ENCODE measurements around the gene TSHZ3. TPM values are rescaled to one million over a fixed set of nuclear protein-coding genes. Genes with fewer than 3 reads are reported as not detected.

Gene TSHZ3
- total RNA-seq, 1 donor from 2014 or later = 82.5 TPM

DNA sequence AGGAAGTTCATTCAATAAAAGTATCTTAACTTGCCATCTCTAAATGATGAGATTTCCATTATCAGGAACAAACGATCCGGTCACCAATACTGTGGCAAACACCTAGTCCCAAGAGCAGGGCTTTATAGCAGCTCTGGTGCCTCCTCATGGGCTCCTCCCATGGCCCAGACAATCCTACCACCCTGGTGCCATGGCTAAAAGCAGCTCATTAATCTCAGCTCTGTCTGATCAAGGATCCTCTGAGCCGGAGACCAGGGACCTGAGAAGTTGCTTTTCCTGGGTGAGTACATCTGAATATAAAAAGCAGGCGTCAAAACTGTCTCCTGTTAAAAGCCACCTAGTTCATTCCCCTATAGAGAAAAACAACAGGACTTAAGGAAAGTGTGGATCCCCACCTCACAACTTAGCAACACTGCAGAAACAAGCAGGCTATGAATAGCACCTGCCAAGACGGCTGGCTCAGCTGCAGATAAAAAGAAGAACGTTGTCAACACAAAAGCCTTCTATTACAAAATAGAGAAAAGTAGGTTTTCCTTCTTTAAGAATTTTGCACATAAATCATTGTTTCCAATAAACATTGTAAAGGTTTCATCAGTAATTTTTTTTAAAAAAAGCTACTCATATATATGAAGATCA lies 30.3 kb downstream of the TSHZ3 start:
- Mint-ChIP-seq H3K9me3 (no peaks in the 10 kb centered on the region), H3K27ac (peak overlapping the region; percentile 14), H3K4me3 (no peak overlapping the region), H3K4me1 (peaks cover 43% of the 10 kb centered on the region), H3K36me3 (peaks cover 23% of the 10 kb centered on the region), H3K27me3 (ENCODE audit: low read depth) (no peaks in the 10 kb centered on the region)
- no peak for DNase-seq (ENCODE audit: low spot score in 2 of 2, unreplicated experiment in 2 of 2)
- TF ChIP-seq, protein P1, sequence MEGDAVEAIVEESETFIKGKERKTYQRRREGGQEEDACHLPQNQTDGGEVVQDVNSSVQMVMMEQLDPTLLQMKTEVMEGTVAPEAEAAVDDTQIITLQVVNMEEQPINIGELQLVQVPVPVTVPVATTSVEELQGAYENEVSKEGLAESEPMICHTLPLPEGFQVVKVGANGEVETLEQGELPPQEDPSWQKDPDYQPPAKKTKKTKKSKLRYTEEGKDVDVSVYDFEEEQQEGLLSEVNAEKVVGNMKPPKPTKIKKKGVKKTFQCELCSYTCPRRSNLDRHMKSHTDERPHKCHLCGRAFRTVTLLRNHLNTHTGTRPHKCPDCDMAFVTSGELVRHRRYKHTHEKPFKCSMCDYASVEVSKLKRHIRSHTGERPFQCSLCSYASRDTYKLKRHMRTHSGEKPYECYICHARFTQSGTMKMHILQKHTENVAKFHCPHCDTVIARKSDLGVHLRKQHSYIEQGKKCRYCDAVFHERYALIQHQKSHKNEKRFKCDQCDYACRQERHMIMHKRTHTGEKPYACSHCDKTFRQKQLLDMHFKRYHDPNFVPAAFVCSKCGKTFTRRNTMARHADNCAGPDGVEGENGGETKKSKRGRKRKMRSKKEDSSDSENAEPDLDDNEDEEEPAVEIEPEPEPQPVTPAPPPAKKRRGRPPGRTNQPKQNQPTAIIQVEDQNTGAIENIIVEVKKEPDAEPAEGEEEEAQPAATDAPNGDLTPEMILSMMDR (IDR thresholded peaks at IDR 0.05; ENCODE audit: unreplicated experiment) = no peak

DNA sequence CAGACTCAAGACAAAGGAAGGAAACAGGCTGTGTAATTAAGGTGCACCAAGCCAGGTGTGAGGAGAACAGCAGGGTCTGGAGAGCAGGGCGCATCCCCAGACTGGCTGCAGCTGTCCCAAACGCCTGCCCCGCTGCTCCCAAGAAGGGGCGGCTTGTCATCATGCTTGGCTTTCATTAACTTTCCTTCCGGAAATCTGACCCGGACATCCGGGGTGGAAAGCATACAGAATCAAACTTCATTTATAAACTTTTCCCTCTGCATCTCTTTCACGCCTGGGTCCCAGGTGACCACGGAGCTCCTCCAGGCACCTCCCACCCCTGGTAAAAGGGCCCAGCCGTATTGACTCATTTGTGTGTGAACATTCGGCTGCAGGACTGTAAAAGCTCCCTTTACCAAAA lies 31.7 kb downstream of the TSHZ3 start:
- TF ChIP-seq, protein P1 (IDR thresholded peaks at IDR 0.05; ENCODE audit: unreplicated experiment) = no peak
- H3K4me1 Mint-ChIP-seq = peaks cover 48% of the 10 kb centered on the region
- DNase-seq (ENCODE audit: low spot score in 2 of 2, unreplicated experiment in 2 of 2) = no peak
- no peak overlapping the region for H3K27ac Mint-ChIP-seq
- H3K36me3 Mint-ChIP-seq = peaks cover 23% of the 10 kb centered on the region
- H3K27me3 Mint-ChIP-seq (ENCODE audit: low read depth) = no peaks in the 10 kb centered on the region
- H3K9me3 Mint-ChIP-seq = no peaks in the 10 kb centered on the region
- no peak overlapping the region for H3K4me3 Mint-ChIP-seq

DNA sequence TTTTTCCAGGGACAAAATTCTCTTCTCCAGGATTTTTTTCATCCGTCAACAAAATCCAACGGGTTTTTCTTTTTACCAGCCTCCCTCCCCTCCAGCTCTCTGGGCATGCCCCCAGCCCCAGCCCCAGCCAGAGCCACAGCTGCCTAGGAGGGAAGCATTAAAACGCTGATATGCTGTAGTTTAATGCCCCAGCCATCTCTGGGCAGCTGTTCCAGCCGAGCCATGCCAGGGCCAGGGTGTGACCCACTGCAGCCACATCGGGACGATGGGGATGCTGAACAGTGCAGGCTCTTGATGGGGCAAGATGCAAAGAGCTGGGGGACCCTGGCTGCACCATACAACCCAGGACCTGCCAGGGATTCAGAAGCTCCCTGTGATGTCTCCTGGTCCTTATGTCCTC lies 32.1 kb downstream of the TSHZ3 start:
- TF ChIP-seq, protein P1 (IDR thresholded peaks at IDR 0.05; ENCODE audit: unreplicated experiment) = no peak
- DNase-seq (ENCODE audit: low spot score in 2 of 2, unreplicated experiment in 2 of 2) = no peak
- H3K4me1 Mint-ChIP-seq = peaks cover 52% of the 10 kb centered on the region
- no peak overlapping the region for H3K4me3 Mint-ChIP-seq
- H3K27ac Mint-ChIP-seq = no peak overlapping the region
- peaks cover 22% of the 10 kb centered on the region for H3K36me3 Mint-ChIP-seq
- H3K9me3 Mint-ChIP-seq = no peaks in the 10 kb centered on the region
- H3K27me3 Mint-ChIP-seq (ENCODE audit: low read depth) = no peaks in the 10 kb centered on the region

DNA sequence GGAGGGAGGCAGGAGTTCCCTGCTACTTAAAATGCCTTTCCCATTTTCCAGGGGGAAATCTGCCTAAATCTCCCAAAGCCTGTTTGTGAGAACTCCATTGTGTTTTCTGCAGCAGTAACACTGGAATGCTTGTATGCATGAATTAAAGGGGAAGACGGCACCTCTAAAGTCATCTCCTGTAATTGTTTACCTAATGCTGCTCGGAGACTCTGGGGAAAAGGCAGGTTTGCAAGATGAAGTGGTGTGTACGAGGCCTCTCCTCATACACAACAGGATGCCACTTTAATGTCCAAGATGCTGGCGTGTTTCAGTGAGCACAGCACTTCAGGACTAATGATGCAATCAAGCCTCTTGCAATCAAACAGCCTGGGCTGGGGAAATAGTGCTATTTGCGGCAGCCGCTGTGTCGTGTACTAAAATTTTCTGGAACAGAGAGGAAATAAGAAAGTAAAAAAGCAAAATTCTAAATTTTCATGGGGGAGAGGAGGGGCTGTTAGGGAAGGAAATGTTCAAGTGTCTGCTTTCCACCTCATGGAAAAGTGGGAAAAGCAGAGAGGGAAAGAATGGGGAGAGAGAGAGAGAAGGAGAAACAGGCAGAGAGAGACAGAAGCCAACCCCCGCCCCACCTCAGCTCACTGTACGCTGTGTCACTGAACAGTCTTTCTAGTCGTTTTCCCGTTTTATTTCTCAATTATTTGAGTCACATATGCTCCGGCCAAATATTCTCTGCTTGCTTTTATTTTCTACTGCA lies 32.9 kb downstream of the TSHZ3 start:
- Mint-ChIP-seq H3K36me3 (peaks cover 24% of the 10 kb centered on the region), H3K4me1 (peaks cover 52% of the 10 kb centered on the region), H3K4me3 (no peak overlapping the region), H3K27me3 (ENCODE audit: low read depth) (no peaks in the 10 kb centered on the region), H3K27ac (peak overlapping the region; percentile 39), H3K9me3 (no peaks in the 10 kb centered on the region)
- TF ChIP-seq, protein P1 (IDR thresholded peaks at IDR 0.05; ENCODE audit: unreplicated experiment) = no peak
- DNase-seq (ENCODE audit: low spot score in 2 of 2, unreplicated experiment in 2 of 2) = no peak

DNA sequence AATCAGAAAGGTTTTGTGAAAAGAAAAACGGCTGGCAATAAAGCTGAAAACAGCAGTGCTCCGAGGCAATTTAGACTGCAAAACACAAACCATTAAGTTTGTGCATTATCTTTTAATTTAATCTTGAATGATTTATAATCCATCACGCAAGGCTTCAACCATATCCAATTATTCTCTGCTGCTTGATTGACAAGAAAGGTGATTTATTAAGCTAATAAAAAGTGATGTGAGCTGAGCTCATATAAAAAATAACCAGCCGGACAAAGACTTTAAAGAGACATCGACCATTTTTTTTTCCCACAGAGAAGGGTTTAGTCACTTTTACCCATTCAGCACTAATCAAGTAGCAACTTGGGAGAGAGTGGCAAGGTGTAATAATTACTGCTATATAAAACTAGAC lies 33.6 kb downstream of the TSHZ3 start:
- H3K9me3 Mint-ChIP-seq = no peaks in the 10 kb centered on the region
- H3K36me3 Mint-ChIP-seq = peaks cover 23% of the 10 kb centered on the region
- peak overlapping the region; percentile 21 for H3K27ac Mint-ChIP-seq
- H3K4me1 Mint-ChIP-seq = peaks cover 52% of the 10 kb centered on the region
- TF ChIP-seq, protein P1 (IDR thresholded peaks at IDR 0.05; ENCODE audit: unreplicated experiment) = no peak
- no peak overlapping the region for H3K4me3 Mint-ChIP-seq
- no peak for DNase-seq (ENCODE audit: low spot score in 2 of 2, unreplicated experiment in 2 of 2)
- H3K27me3 Mint-ChIP-seq (ENCODE audit: low read depth) = no peaks in the 10 kb centered on the region

All from mesothelial cell of epicardium (in vitro differentiated cells).